GM18951 (cell line): ENCODE data around the gene PPP2R2D.

Experiments
- POLR2A ChIP-seq: IDR thresholded peaks from 4 replicates; pipeline ENCODE4 v1.6.1; 2011; ENCODE audit warnings: mild to moderate bottlenecking; ENCODE audit not compliant: insufficient read length, insufficient read depth; ENCODE audit errors: extremely low read depth
- in situ Hi-C: fragments of 300-500 bp; cut with MboI; formaldehyde crosslinking; loops from one replicate; pipeline ENCODE4 v1.12.0; 2022; ENCODE audit warnings: low sequenced_read_pairs, mixed read lengths, inconsistent platforms; ENCODE audit not compliant: unreplicated experiment

PPP2R2D gene

GRCh38 chr10:131886237-131886636 lies 14.6 kb upstream of the PPP2R2D start:
- in situ Hi-C loops = loop anchor here (5.0 to 25.0 kb wide), 2 partner anchors 136 to 251 kb away; no protein-coding TSS in a partner anchor
- no peak for TF ChIP-seq POLR2A

GRCh38 chr10:131888186-131888604 lies 12.6 kb upstream of the PPP2R2D start:
- in situ Hi-C loops = loop anchor here (5.0 to 25.0 kb wide), 2 partner anchors 134 to 249 kb away; no protein-coding TSS in a partner anchor
- no peak for TF ChIP-seq POLR2A

DNA sequence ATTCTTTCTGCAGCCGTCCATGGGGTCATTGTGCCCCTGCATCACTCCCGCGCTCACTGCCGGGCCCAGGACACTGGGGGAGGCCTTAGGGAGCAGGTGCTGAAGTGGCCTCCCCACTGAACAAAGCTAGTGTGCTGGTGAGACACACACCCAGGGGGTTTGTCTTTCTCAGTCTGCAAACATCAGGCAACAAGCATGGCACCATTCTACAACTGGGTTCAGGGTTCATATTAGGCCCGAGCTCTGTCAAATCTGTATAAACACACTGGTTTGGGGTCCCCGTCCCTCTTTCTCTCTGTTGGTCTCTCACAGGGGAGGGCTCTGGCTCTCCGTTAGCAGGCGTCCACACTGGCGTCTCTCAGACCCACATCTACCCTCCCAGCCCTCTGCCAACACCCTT lies 11.1 kb upstream of the PPP2R2D start:
- in situ Hi-C loops = loop anchor here (5.0 to 25.0 kb wide), 2 partner anchors 133 to 248 kb away; no protein-coding TSS in a partner anchor

GRCh38 chr10:131890276-131891195 lies 10.3 kb upstream of the PPP2R2D start:
- in situ Hi-C loops = loop anchor here (25.0 kb wide), 1 partner anchor 247 kb away; no protein-coding TSS in a partner anchor
- TF ChIP-seq POLR2A = no peak

More for the DNA sequence above, 11.1 kb upstream of the PPP2R2D start:
- no peak for TF ChIP-seq POLR2A

- no peak for TF ChIP-seq POLR2A
- in situ Hi-C loops = loop anchor here (25.0 kb wide), 1 partner anchor 246 kb away; no protein-coding TSS in a partner anchor
Measured at GRCh38 chr10:131891196-131891928, 9.4 kb upstream of the PPP2R2D start.

DNA sequence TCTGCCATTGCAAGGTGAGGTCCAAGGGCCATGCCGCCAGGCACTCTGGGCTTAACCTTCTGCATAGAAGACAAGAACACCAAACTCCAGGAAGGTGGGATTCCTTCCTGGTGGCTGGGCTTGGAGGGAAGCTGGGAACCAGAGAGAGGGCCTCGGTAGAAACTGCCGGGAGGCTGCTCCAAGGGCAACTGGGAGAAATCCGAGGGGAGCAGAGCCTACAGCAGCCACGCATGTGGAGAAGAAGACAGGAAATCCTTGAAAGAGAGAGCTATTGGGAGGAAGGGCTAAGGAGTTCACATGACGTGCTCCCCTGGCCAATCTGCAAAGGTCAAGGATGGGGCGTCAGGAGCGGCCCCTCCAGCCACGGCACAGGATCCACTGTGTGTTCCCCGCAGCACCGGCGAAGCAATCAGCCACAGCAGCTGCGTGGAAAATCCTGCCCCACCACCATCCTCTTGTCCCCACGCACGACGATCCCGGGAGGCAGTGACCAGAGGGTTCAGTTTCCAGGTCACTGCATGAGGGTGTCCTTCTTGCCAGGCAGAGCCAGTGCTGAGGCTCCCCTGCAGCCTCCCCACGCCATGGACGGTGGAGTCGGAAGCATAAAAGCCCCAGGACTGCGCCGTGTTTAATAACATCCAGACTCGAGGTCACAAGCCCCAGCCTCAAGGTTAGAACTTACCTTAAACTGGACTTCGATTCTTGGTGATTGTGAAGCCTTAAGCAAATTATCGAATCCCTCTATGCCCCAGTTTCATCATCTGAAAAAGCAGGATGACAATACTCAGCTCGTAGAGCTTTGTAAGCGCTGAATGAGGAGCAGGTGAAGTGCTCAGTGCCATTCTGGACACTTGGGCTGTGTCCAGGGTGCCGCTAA lies 8.6 kb upstream of the PPP2R2D start:
- in situ Hi-C loops = loop anchor here (25.0 kb wide), 1 partner anchor 245 kb away; no protein-coding TSS in a partner anchor
- TF ChIP-seq POLR2A = no peak

DNA sequence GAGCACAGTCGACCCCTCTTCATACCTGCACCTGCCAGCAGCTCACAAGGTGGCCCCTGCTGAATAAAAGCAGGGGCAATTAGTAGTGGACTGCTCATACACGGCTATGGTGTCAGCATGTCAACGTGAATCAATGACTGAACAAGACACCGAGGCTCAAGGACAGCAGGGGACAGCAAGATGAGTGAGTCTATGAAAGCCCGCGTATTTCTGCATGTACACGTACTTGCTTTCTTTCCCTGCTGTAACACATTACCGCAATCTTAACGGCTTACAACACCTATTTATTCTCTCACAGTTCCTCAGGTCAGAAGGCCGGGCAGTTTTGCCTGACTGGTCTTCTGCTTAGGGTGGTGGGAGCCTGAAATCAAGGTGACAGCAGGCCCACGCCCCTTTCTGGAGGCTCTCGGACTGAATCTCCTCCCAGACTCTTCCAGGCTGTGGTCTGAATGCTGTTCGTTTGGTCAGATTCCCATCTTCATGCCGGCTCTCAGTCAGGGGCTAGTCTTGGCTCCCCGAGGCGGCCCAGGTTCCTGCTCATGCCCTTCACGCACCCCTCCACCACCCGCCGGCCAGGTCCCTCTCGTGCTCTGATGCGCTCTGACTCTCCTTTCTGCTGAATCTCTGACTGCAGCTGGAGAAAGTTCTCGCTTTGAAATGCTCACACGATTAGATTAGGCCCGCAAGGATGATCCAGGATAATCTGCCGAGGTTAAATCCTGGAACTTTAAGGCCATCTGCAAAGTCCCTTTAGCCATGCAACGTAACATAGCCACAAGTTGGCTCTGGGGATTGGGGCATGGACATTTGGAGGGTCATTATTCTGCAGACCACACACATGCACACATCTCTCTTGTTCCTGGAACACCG lies 7.8 kb upstream of the PPP2R2D start:
- no peak for TF ChIP-seq POLR2A
- in situ Hi-C loops = loop anchor here (25.0 kb wide), 1 partner anchor 244 kb away; no protein-coding TSS in a partner anchor

DNA sequence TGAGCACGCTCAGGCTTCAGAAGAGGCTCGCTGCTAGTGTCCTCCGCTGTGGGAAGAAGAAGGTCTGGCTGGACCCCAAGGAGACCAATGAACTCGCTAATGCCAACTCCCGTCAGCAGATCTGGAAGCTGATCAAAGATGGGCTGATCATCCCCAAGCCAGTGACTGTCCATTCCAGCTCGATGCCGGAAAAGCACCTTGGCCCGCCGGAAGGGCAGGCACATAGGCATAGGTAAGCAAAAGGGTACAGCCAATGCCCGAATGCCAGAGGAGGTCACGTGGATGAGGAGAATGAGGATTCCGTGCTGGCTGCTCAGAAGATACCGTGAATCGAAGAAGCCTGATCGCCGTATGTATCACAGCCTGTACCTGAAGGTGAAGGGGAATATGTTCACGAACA lies 5.7 kb upstream of the PPP2R2D start:
- TF ChIP-seq POLR2A = no peak
- in situ Hi-C loops = loop anchor here (25.0 kb wide), 1 partner anchor 242 kb away; no protein-coding TSS in a partner anchor

- in situ Hi-C loops = loop anchor here (25.0 kb wide), 1 partner anchor 241 kb away; no protein-coding TSS in a partner anchor
- no peak for TF ChIP-seq POLR2A
Measured at GRCh38 chr10:131896403-131896802, 4.4 kb upstream of the PPP2R2D start.

DNA sequence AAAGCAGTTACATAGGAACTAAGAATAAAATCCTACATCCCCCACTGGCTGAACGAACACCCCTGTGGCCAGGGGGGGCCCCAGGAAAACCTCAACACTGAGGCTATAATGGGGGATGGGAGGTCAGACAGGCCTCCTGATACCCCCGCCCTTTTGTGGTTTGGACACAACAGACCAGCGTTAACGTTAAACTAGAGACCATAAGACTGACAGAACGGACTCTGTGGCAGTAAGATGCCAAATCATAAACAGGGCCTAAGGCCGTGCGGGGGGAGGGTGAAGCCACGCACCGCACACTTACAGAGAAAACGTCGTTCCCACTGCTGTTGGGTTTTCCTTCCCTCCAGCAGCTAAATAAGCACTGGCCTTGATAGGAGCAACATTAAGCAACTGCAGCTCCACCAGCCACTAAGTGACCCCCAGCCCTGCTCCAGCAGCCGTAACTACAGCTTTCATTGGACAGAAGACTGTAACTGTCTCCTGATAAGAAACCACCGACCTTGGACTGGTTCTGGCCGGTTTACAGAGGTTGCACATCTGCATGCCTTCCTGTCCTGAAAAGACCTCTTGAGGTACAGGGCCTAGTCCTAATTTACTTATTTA lies 3.4 kb upstream of the PPP2R2D start:
- no peak for TF ChIP-seq POLR2A
- in situ Hi-C loops = loop anchor here (25.0 kb wide), 1 partner anchor 240 kb away; no protein-coding TSS in a partner anchor

GRCh38 chr10:131898061-131898460 lies 2.7 kb upstream of the PPP2R2D start:
- in situ Hi-C loops = loop anchor here (25.0 kb wide), 1 partner anchor 239 kb away; no protein-coding TSS in a partner anchor
- TF ChIP-seq POLR2A = no peak
